Tibial nerve (tissue), 4 donors: Measurements from ENCODE around the gene PLLP. TPM values are rescaled to one million over a fixed set of nuclear protein-coding genes. Genes with fewer than 3 reads are reported as not detected.
"Not testable (repeated sequence)": the region's sequence is repeated elsewhere in the genome, so short reads cannot be mapped to it uniquely, and the experiment has no call there.

ENCODE experiments used
- DNase-seq, 2 donors: peaks; one replicate each; pipeline ENCODE4 v3.0.0-alpha.2; 2019; ENCODE audit warnings: low spot score in 2 of 2
- H3K27ac ChIP-seq, 4 donors: fragments of 200-600 bp; sonication (generic) in 3 of 4; one replicate each; pipeline ENCODE4 v1.5.1; 2017 to 2019; ENCODE audit warnings: mild to moderate bottlenecking in 1 of 4
- H3K27me3 ChIP-seq, 2 donors: fragments of 200-600 bp; sonication (generic) in 1 of 2; one replicate each; pipeline versions ENCODE4 v1.5.1 to v1.6.0; 2017 to 2019
- H3K36me3 ChIP-seq, 3 donors: fragments of 200-600 bp; sonication (generic); one replicate each; pipeline ENCODE4 v1.5.1; 2018 to 2019
- H3K4me1 ChIP-seq, 4 donors: fragments of 200-600 bp; sonication (generic) in 3 of 4; one replicate each; pipeline ENCODE4 v1.5.1; 2017 to 2019
- H3K4me3 ChIP-seq, 4 donors: fragments of 200-600 bp; sonication (generic) in 3 of 4; one replicate each; pipeline ENCODE4 v1.5.1; 2017 to 2019; ENCODE audit warnings: mild to moderate bottlenecking in 1 of 4, moderate library complexity in 1 of 4
- H3K9me3 ChIP-seq, 4 donors: fragments of 200-600 bp; sonication (generic) in 3 of 4; one replicate each; pipeline ENCODE4 v1.5.1; 2017 to 2019
- CTCF ChIP-seq, 5 experiments: fragments of 200-600 bp in 3 of 5; fragments of 450-650 bp in 2 of 5; sonication (generic) in 3 of 5; IDR thresholded peaks; one replicate each; pipeline ENCODE4 v1.5.1; 2016 to 2019; ENCODE audit warnings: antibody characterized with exemption in 5 of 5, mild to moderate bottlenecking in 3 of 5, moderate library complexity in 2 of 5
- EP300 ChIP-seq, 2 donors: sonication (generic); formaldehyde crosslinking; IDR thresholded peaks; one replicate each; pipeline ENCODE4 v1.6.1; 2017; ENCODE audit warnings: antibody characterized with exemption in 2 of 2, mild to moderate bottlenecking in 1 of 2
- POLR2A ChIP-seq, 2 donors: fragments of 450-650 bp; IDR thresholded peaks; one replicate each; pipeline ENCODE4 v1.6.1; 2017; ENCODE audit warnings: antibody characterized with exemption in 2 of 2, mild to moderate bottlenecking in 2 of 2, moderate library complexity in 2 of 2
- WGBS, 2 donors: methylation state at CpG; one replicate each; pipeline ENCODE4 v1.1.5; 2018; 5-methylcytosine and 5-hydroxymethylcytosine counted together
- total RNA-seq, 4 donors: library from RNA; depleted of rRNA; stranded (reverse); fragments of >200 nt; gene quantifications; one replicate each; pipeline ENCODE4 v1.1.0, GENCODE V29; 2016

Gene PLLP
- total RNA-seq, 4 donors from 2014 or later: 162 to 363 (median 321) TPM

GRCh38 chr16:57279780-57280638 is 4.5 kb downstream of the PLLP start:
- WGBS, 2 donors: 63 to 73% methylated on average over 7 of the region's 7 CpGs
- peak overlapping the region in 3 of 4 donors; percentile 58 to 88 (median 88) for H3K27ac ChIP-seq

GRCh38 chr16:57278494-57278893 is 6.0 kb downstream of the PLLP start:
- H3K4me1 ChIP-seq: peaks cover 0 to 78% (median 25%) of the 10 kb centered on the region in 4 donors
- no peaks in the 10 kb centered on the region for H3K9me3 ChIP-seq
- peak overlapping the region in 3 of 4 donors; percentile 58 to 88 (median 88) for H3K27ac ChIP-seq
- 41 to 59% methylated on average over 3 to 4 of the region's 4 CpGs for WGBS, 2 donors
- no peaks in the 10 kb centered on the region for H3K27me3 ChIP-seq
- peak in 1 of 2 donors; percentile 10 for TF ChIP-seq POLR2A (IDR thresholded peaks at IDR 0.05)
- TF ChIP-seq CTCF (IDR thresholded peaks at IDR 0.05): no peak
- TF ChIP-seq EP300 (IDR thresholded peaks at IDR 0.05): peak in 1 of 2 donors; percentile 35
- H3K4me3 ChIP-seq: peak overlapping the region in 3 of 4 donors; percentile 1 to 30 (median 19)
- H3K36me3 ChIP-seq: no peaks in the 10 kb centered on the region
- DNase-seq: no peak

More at GRCh38 chr16:57279780-57280638, 4.5 kb downstream of the PLLP start:
- Histone ChIP-seq H3K36me3 (no peaks in the 10 kb centered on the region), H3K9me3 (no peaks in the 10 kb centered on the region), H3K27me3 (peaks cover 0 to 7% of the 10 kb centered on the region in 2 donors), H3K4me1 (peaks cover 0 to 86% (median 36%) of the 10 kb centered on the region in 4 donors), H3K4me3 (no peak overlapping the region)
- no peak for DNase-seq
- no peak for TF ChIP-seq POLR2A (IDR thresholded peaks at IDR 0.05)
- no peak for TF ChIP-seq CTCF (IDR thresholded peaks at IDR 0.05)
- TF ChIP-seq EP300 (IDR thresholded peaks at IDR 0.05): no peak

- H3K4me3 ChIP-seq: no peak overlapping the region
- H3K27me3 ChIP-seq: no peaks in the 10 kb centered on the region
- H3K9me3 ChIP-seq: no peaks in the 10 kb centered on the region
- no peaks in the 10 kb centered on the region for H3K36me3 ChIP-seq
- H3K27ac ChIP-seq: peak overlapping the region; percentile 48 to 88 (median 73)
- TF ChIP-seq CTCF (IDR thresholded peaks at IDR 0.05) (no peak), EP300 (IDR thresholded peaks at IDR 0.05) (no peak), POLR2A (IDR thresholded peaks at IDR 0.05) (no peak)
- DNase-seq: no peak
- H3K4me1 ChIP-seq: peaks cover 0 to 84% (median 25%) of the 10 kb centered on the region in 4 donors
- 44 to 63% methylated on average over 1 of the region's 1 CpG for WGBS, 2 donors
Observed at GRCh38 chr16:57277586-57277985, 6.9 kb downstream of the PLLP start.

- Histone ChIP-seq H3K4me3 (no peak overlapping the region), H3K4me1 (peaks cover 0 to 86% (median 25%) of the 10 kb centered on the region in 4 donors), H3K36me3 (no peaks in the 10 kb centered on the region), H3K9me3 (no peaks in the 10 kb centered on the region), H3K27ac (peak overlapping the region; percentile 45 to 88 (median 73)), H3K27me3 (no peaks in the 10 kb centered on the region)
- DNase-seq: no peak
- 20 to 23% methylated on average over 5 of the region's 5 CpGs for WGBS, 2 donors
- TF ChIP-seq EP300 (IDR thresholded peaks at IDR 0.05) (peak in 1 of 2 donors; percentile 74), CTCF (IDR thresholded peaks at IDR 0.05) (no peak), POLR2A (IDR thresholded peaks at IDR 0.05) (no peak)
Observed at GRCh38 chr16:57276596-57276995, 7.9 kb downstream of the PLLP start.

- H3K27ac ChIP-seq: peak overlapping the region in 3 of 4 donors; percentile 38 to 88 (median 88)
- not testable (repeated sequence) for H3K36me3 ChIP-seq, H3K4me3 ChIP-seq, H3K27me3 ChIP-seq, H3K9me3 ChIP-seq, DNase-seq
- WGBS, 2 donors: 63 to 76% methylated on average over 5 of the region's 5 CpGs
- peaks cover 0 to 90% (median 25%) of the 10 kb centered on the region in 4 donors for H3K4me1 ChIP-seq
Observed at GRCh38 chr16:57275946-57276345, 8.5 kb downstream of the PLLP start.
